Gastrocnemius medialis (tissue), 4 donors: ENCODE results near the gene NPTXR. TPM values are rescaled to one million over a fixed set of nuclear protein-coding genes. Genes with fewer than 3 reads are reported as not detected.

Experiments
- ATAC-seq, 2 donors: fragments of 150-250 bp; one replicate each; pipeline ENCODE4 v1.9.1; 2016
- DNase-seq, 2 donors: peaks; one replicate each; pipeline ENCODE4 v3.0.0-alpha.2; 2019
- H3K27ac ChIP-seq, 4 donors: fragments of 200-600 bp; sonication (generic); 1 replicate in 1 of 4; 2 replicates in 3 of 4; pipeline ENCODE4 v1.5.1; 2016 to 2018; ENCODE audit warnings: mild to moderate bottlenecking in 2 of 4, moderate library complexity in 1 of 4
- H3K27me3 ChIP-seq, 3 donors: fragments of 200-600 bp; sonication (generic) in 2 of 3; 1 replicate in 1 of 3; 2 replicates in 2 of 3; pipeline versions ENCODE4 v1.5.1 to v1.6.0; 2016 to 2019; ENCODE audit warnings: mild to moderate bottlenecking in 1 of 3, moderate library complexity in 1 of 3
- H3K36me3 ChIP-seq, 2 donors: fragments of 200-600 bp; sonication (generic) in 1 of 2; one replicate each; pipeline ENCODE4 v1.5.1; 2017 to 2018
- H3K4me1 ChIP-seq, 2 donors: fragments of 200-600 bp; sonication (generic) in 1 of 2; one replicate each; pipeline ENCODE4 v1.5.1; 2016 to 2017; ENCODE audit warnings: mild to moderate bottlenecking in 2 of 2
- H3K4me3 ChIP-seq, 4 donors: fragments of 200-600 bp; sonication (generic) in 3 of 4; 1 replicate in 1 of 4; 2 replicates in 3 of 4; pipeline ENCODE4 v1.5.1; 2016 to 2019; ENCODE audit warnings: mild to moderate bottlenecking in 2 of 4
- H3K9me3 ChIP-seq, 3 donors: fragments of 200-600 bp; sonication (generic) in 2 of 3; 1 replicate in 1 of 3; 2 replicates in 2 of 3; pipeline ENCODE4 v1.5.1; 2016 to 2019
- POLR2A ChIP-seq, 2 donors: fragments of 450-650 bp; IDR thresholded peaks; one replicate each; pipeline ENCODE4 v1.6.1; 2017; ENCODE audit warnings: antibody characterized with exemption in 2 of 2, mild to moderate bottlenecking in 2 of 2, moderate library complexity in 2 of 2
- in situ Hi-C, 4 donors: fragments of 200-750 bp; cut with MboI; loops; one replicate each; pipeline versions ENCODE4 v1.15.0 to v1.8.0; 2017; ENCODE audit warnings: low sequenced_read_pairs in 4 of 4
- intact Hi-C: fragments of 100-400 bp; cut with DNase I; formaldehyde crosslinking; loops from one replicate; pipeline ENCODE4 v1.15.1; 2023; ENCODE audit warnings: low total_unique reads
- total RNA-seq, 4 donors: library from RNA; depleted of rRNA; stranded (reverse); fragments of >200 nt; gene quantifications; one replicate each; pipeline versions ENCODE4 v1.1.0 to v1.2.3, GENCODE V29; 2016
- TF ChIP-seq, protein P1 (sequence below), 5 experiments: fragments of 450-650 bp in 3 of 5; fragments of 200-600 bp in 2 of 5; sonication (generic) in 2 of 5; IDR thresholded peaks in 4 of 5; conservative IDR thresholded peaks in 1 of 5; 1 replicate in 4 of 5; 2 replicates in 1 of 5; pipeline ENCODE4 v1.5.1; 2016 to 2019; ENCODE audit warnings: antibody characterized with exemption in 5 of 5, mild to moderate bottlenecking in 3 of 5, moderate library complexity in 3 of 5

Gene NPTXR
- total RNA-seq, 4 donors from 2014 or later: 0.25 to 5.0 (median 0.73) TPM

DNA sequence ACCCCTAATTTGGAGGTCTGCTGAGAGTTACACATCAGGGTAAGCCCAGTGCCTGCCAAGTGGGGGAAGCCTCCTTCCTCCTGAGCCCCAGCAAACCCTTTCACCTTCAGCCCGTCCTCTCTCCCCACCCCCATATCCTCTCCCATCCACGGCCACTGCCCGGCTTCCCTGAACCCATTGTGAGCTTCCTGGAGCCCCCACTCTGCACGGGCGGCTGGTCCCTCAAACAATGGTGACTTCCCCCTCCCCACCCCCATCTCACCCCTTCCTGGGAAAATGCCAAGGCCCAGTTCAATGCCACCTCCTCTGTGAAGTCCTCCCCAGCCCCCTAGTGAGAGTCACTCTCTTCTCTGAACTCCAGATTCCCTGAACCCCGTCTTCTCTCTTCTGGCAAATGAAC is 67.7 kb downstream of the NPTXR start:
- in situ Hi-C loops: no loop called here
- TF ChIP-seq, protein P1, sequence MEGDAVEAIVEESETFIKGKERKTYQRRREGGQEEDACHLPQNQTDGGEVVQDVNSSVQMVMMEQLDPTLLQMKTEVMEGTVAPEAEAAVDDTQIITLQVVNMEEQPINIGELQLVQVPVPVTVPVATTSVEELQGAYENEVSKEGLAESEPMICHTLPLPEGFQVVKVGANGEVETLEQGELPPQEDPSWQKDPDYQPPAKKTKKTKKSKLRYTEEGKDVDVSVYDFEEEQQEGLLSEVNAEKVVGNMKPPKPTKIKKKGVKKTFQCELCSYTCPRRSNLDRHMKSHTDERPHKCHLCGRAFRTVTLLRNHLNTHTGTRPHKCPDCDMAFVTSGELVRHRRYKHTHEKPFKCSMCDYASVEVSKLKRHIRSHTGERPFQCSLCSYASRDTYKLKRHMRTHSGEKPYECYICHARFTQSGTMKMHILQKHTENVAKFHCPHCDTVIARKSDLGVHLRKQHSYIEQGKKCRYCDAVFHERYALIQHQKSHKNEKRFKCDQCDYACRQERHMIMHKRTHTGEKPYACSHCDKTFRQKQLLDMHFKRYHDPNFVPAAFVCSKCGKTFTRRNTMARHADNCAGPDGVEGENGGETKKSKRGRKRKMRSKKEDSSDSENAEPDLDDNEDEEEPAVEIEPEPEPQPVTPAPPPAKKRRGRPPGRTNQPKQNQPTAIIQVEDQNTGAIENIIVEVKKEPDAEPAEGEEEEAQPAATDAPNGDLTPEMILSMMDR (IDR thresholded peaks at IDR 0.05 in 4 of 5, conservative IDR thresholded peaks at IDR 0.05 in 1 of 5): no peak
- TF ChIP-seq POLR2A (IDR thresholded peaks at IDR 0.05): no peak
- H3K4me1 ChIP-seq: peaks cover 0 to 6% of the 10 kb centered on the region in 2 donors
- no peak overlapping the region for H3K27ac ChIP-seq
- ATAC-seq: no peak
- H3K36me3 ChIP-seq: no peaks in the 10 kb centered on the region
- H3K27me3 ChIP-seq: no peaks in the 10 kb centered on the region
- no peak for DNase-seq
- intact Hi-C loops: no loop called here
- H3K9me3 ChIP-seq: no peaks in the 10 kb centered on the region
- H3K4me3 ChIP-seq: no peak overlapping the region

DNA sequence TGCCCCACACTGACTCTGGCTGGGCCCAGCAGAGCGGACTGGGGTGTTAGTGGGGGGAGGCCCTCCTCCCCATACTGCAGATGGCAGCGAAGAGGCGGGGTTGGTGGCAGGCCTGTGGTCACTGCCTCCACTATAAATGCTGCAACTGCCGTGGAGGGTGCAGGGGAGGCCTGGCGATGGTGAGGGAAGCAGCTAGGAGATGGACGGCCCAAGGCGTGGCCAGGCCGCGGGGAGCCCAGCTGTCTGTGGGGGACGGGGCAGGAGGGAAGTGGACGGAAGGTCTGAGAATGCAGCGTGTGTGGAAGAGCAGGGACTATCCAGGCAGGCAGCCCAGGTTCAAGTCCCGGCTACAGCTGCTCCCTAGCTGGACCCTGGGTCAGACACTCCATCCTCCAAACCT is 68.2 kb downstream of the NPTXR start:
- TF ChIP-seq, protein P1 (IDR thresholded peaks at IDR 0.05 in 4 of 5, conservative IDR thresholded peaks at IDR 0.05 in 1 of 5): no peak
- TF ChIP-seq POLR2A (IDR thresholded peaks at IDR 0.05): no peak
- in situ Hi-C loops: no loop called here
- Histone ChIP-seq H3K4me1 (peaks cover 0 to 6% of the 10 kb centered on the region in 2 donors), H3K36me3 (no peaks in the 10 kb centered on the region), H3K4me3 (no peak overlapping the region), H3K9me3 (no peaks in the 10 kb centered on the region), H3K27me3 (no peaks in the 10 kb centered on the region), H3K27ac (no peak overlapping the region)
- DNase-seq: no peak
- intact Hi-C loops: no loop called here
- no peak for ATAC-seq

DNA sequence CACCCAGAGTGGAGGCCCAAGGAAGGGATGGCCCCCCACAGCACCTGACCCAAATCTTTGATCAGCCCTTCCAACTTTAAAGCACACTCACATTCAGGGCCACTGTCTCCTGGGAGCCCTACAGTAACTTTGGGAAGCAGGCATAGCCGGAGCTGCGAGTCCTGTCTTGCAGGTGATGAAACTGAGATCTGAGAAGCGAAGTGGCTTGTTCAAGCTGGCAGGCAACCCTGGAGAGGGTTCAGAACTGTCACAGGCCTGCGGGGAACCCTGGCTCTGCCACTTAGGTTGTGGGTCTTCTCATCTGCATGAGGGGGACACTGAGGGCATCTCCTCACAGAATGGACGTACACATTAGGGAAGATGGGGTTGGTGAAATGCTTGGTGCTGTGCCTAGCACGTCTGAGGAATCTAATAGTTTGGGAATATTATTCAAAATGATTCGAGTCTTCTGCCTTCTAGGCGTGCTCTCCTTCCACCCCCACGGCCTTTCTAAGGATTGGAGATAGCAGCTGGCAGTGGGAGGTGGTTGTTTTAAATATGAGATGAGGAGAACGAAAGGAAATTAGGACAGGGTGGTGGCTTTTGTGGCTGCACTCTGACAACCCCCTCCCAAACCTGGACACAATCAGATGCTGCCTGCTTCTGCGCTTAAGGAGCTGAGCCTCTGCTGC is 69.2 kb downstream of the NPTXR start:
- Histone ChIP-seq H3K27ac (no peak overlapping the region), H3K9me3 (no peaks in the 10 kb centered on the region), H3K4me1 (peaks cover 0 to 6% of the 10 kb centered on the region in 2 donors), H3K27me3 (no peaks in the 10 kb centered on the region), H3K4me3 (no peak overlapping the region), H3K36me3 (no peaks in the 10 kb centered on the region)
- DNase-seq: no peak
- TF ChIP-seq, protein P1 (IDR thresholded peaks at IDR 0.05 in 4 of 5, conservative IDR thresholded peaks at IDR 0.05 in 1 of 5): no peak
- TF ChIP-seq POLR2A (IDR thresholded peaks at IDR 0.05): no peak
- ATAC-seq: no peak
- in situ Hi-C loops: no loop called here
- intact Hi-C loops: no loop called here

DNA sequence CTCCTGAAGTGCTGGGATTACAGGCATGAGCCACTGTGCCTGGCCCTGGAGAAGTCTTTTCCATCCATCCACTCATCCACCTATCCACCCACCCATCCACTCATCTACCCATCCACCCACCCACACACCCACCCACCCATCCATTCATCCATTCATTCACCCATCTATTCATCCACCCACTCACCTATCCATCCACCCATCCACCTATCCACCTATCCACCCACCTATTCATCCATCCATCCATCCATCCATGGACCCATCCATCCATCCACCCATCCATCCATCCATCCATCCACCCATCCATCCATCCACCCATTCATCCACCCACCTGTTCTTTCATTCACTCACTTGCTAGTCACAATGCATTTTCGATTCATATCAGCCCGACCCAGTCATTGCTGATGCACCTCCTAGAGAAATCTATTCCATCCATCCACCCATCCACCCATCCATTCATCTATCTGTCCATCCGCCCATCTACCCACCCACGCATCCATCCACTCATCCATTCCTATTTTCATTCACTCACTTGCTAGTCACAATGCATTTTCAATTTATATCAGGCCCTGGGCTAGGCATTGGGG is 70.4 kb downstream of the NPTXR start:
- peaks cover 0 to 6% of the 10 kb centered on the region in 2 donors for H3K4me1 ChIP-seq
- TF ChIP-seq POLR2A (IDR thresholded peaks at IDR 0.05): no peak
- TF ChIP-seq, protein P1 (IDR thresholded peaks at IDR 0.05 in 4 of 5, conservative IDR thresholded peaks at IDR 0.05 in 1 of 5): no peak
- H3K9me3 ChIP-seq: no peaks in the 10 kb centered on the region
- DNase-seq (no peak), ATAC-seq (no peak)
- intact Hi-C loops (no loop called here), in situ Hi-C loops (no loop called here)
- H3K27me3 ChIP-seq: no peaks in the 10 kb centered on the region
- H3K4me3 ChIP-seq: no peak overlapping the region
- H3K27ac ChIP-seq: no peak overlapping the region
- no peaks in the 10 kb centered on the region for H3K36me3 ChIP-seq

DNA sequence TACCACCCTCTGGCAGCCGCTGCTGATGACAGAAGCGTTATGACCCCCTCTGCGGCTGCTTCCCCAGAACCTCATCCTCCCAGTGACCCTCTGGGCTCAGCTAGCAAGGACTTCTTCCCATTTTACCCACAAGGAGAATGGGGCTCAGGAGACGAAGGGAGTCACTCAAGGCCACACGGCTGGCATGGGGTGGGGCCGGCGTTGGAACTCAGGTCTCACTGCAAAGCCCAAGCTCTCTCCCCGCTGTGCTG is 71.3 kb downstream of the NPTXR start:
- ATAC-seq (no peak), DNase-seq (no peak)
- intact Hi-C loops: no loop called here
- Histone ChIP-seq H3K27me3 (no peaks in the 10 kb centered on the region), H3K4me3 (no peak overlapping the region), H3K36me3 (no peaks in the 10 kb centered on the region), H3K4me1 (peaks cover 0 to 4% of the 10 kb centered on the region in 2 donors), H3K27ac (no peak overlapping the region), H3K9me3 (no peaks in the 10 kb centered on the region)
- in situ Hi-C loops: no loop called here
- TF ChIP-seq, protein P1 (IDR thresholded peaks at IDR 0.05 in 4 of 5, conservative IDR thresholded peaks at IDR 0.05 in 1 of 5): no peak
- no peak for TF ChIP-seq POLR2A (IDR thresholded peaks at IDR 0.05)
